GM18951 (cell line): ENCODE data around the gene KCNH3.

Experiments used
- POLR2A ChIP-seq: IDR thresholded peaks from 4 replicates; pipeline ENCODE4 v1.6.1; 2011; ENCODE audit warnings: mild to moderate bottlenecking; ENCODE audit not compliant: insufficient read length, insufficient read depth; ENCODE audit errors: extremely low read depth
- in situ Hi-C: fragments of 300-500 bp; cut with MboI; formaldehyde crosslinking; loops from one replicate; pipeline ENCODE4 v1.12.0; 2022; ENCODE audit warnings: low sequenced_read_pairs, mixed read lengths, inconsistent platforms; ENCODE audit not compliant: unreplicated experiment

The KCNH3 gene

DNA sequence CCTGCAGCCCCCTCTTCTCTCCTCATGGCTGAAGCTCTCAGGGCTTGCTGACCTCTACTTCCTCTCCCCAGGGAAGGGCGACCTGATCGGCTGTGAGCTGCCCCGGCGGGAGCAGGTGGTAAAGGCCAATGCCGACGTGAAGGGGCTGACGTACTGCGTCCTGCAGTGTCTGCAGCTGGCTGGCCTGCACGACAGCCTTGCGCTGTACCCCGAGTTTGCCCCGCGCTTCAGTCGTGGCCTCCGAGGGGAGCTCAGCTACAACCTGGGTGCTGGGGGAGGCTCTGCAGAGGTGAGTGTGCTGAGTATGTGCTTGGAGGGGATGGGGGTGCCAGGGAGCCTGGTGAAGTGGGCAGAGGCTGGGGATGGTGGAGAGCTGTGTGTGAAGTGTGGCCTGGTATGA lies 15.4 kb downstream of the KCNH3 start:
- TF ChIP-seq POLR2A, result no peak
- in situ Hi-C loops, result no loop called here

DNA sequence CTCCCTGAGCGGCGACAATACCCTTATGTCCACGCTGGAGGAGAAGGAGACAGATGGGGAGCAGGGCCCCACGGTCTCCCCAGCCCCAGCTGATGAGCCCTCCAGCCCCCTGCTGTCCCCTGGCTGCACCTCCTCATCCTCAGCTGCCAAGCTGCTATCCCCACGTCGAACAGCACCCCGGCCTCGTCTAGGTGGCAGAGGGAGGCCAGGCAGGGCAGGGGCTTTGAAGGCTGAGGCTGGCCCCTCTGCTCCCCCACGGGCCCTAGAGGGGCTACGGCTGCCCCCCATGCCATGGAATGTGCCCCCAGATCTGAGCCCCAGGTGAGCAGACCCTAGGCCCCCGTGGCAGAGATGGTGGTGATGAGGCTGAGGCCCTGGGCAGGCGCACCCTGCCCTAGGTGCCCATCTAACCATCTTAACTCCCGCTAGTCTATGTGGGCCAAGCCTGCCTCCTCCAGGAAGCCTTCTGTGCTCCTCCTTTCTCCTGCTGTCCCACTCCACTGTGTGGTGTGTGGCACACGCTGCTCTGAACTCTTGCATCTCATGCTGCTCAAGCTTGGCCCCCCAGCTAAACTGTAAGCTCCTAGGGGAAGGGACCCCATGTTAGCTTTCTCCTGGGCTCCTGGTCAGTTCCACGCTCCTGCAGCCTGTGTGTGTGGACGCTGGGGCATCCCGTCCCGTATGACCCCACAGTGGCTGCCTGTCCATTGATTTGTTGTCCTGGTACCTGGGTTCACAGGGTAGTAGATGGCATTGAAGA lies 17.0 kb downstream of the KCNH3 start:
- TF ChIP-seq POLR2A, result no peak
- in situ Hi-C loops, result no loop called here

DNA sequence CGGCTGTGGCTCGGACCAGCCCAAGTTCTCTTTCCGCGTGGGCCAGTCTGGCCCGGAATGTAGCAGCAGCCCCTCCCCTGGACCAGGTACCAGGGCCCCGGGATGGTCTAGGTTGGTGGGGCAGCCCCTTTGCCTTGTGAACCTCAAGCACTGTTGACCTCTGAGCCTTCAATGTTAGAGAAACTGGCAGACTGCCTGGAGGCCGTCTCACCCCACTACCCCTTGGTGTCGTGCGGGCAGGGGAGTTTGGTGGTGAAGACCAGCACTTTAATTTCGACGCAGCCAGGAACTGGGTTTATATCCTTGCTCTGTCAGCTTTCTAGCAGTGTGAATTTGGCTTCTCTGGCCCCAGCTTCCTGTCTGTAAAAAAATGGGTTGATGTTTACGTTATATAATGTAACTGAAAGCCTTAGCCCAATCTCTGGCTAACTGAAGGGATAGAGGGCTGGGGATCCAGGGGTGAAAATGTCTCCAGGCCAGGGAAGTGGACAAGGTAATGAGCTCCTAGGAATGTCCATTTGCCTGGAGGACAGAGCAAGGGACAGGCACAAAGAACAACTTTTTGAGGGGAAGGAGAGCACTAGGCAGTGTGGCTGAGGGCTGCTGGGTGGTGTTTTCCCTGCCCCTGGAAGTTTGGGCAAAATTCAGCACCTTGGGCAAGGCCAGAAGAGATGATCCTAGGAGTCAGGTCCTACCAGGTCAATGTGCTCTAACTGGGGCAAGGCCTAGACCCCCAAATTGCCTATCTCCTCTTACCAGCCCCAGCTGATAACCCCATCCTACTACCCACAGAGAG lies 17.8 kb downstream of the KCNH3 start:
- TF ChIP-seq POLR2A, result no peak
- in situ Hi-C loops, result no loop called here

DNA sequence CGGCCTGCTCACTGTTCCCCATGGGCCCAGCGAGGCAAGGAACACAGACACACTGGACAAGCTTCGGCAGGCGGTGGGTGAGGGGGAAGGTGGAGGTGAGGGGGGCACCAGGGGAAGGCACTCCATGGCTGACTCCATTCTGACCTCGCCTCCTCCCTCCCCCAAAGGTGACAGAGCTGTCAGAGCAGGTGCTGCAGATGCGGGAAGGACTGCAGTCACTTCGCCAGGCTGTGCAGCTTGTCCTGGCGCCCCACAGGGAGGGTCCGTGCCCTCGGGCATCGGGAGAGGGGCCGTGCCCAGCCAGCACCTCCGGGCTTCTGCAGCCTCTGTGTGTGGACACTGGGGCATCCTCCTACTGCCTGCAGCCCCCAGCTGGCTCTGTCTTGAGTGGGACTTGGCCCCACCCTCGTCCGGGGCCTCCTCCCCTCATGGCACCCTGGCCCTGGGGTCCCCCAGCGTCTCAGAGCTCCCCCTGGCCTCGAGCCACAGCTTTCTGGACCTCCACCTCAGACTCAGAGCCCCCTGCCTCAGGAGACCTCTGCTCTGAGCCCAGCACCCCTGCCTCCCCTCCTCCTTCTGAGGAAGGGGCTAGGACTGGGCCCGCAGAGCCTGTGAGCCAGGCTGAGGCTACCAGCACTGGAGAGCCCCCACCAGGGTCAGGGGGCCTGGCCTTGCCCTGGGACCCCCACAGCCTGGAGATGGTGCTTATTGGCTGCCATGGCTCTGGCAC lies 18.5 kb downstream of the KCNH3 start:
- no peak for TF ChIP-seq POLR2A

DNA sequence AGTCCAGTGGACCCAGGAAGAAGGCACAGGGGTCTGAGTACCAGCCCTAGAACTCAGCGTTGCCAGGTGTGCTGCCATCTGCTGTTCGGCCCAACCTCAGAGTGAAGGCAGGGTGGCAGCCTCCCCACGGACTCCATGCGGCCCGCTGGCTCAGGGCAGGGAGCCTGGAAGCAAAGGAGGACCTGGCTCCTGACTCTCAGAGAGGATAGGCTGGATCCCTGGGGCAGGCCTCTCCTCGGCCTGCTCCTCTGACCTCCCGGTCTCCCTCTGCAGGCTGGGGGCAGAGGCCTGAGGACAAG lies 19.0 kb downstream of the KCNH3 start:
- in situ Hi-C loops, result no loop called here
- no peak for TF ChIP-seq POLR2A

More for the DNA sequence above, 18.5 kb downstream of the KCNH3 start:
- in situ Hi-C loops, result no loop called here

DNA sequence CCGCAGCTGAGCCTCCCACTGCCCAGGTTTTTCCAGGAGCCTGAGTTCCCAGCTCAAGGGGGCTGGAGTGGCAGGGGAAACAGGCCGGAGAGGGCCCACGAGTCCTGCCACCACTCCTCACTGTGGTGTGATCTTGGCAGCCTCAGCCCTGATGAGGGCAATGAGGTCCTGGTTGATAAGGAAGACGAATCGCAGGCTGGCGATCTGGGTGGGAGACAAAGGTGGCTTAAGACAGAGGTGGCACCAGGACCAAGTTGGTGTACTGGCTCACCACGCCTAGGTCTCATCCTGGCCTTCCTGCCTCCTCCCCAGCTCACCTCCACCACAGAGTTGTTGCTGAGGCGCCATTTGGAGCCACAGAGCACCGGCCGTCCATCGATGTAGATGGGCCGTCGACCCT lies 19.7 kb downstream of the KCNH3 start:
- no peak for TF ChIP-seq POLR2A
- in situ Hi-C loops, result no loop called here

DNA sequence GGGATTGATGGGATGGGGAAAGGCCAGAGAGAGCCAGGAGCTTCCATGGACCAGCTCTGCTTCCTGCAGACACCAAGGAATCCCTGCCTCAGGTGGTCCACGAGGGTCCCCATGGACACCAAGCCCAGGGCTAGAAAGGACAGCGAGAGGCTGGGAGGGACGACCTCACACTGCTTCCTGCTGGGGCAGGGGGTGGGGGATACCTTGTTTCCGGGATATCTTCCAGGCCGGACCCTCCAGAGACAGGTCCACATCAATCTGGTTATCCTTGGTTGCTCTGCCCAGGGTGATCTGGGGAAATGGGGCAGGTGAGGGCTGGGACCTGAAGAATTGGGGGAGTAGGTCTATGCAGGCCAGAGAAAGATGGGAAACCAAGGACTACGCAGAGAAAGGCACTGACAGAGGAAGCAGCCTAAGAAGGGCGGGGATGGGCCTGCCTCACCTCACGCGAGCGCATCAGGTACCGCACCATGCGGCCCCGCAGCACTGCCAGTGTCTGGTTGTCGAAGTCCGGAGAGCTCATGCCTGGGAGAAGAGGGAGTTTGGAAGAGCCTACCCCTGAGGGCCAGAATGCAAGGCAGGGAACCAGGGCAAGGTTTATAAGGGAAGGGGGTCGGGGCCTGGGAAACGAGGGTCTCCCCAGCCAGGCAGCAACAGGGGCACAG lies 20.3 kb downstream of the KCNH3 start:
- in situ Hi-C loops, result no loop called here
- no peak for TF ChIP-seq POLR2A

DNA sequence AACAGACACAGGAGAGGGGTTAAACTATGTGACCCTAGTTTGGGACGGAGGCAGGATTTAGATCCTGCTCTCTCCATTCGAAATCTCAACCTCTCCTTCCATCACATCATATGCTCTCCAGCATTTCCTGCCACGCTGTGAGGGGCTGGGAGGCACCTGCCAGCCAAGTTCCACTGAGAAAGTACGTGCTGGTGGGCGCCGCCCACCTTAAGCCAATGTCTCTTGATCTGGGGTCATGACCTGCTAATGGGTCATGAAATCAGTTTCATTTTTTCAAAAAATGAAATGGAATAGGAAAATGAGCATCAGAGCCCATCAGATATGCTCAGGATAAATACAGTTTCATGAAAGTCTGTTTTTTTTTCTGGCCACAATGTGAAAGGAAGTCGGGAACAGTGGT lies 21.9 kb downstream of the KCNH3 start:
- no peak for TF ChIP-seq POLR2A
- in situ Hi-C loops, result no loop called here

DNA sequence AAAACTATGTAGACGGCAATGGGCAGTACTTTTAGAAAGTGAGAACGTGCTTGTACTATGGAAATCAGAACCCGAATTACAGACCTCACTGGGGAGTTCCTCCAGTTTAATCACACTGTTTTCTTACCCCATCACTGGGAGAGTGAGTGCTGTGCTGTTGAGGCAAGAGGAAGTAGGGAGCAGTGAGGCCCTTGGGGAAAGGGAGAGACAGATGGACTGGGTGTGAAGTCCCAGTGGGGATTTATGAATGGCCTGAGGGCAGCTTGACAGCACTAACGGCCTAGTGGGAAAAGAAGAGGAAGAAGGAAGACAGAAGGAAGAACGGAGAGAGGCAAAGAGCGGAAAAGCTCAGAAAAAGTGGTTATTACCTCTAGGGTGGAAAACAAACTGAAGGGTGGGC lies 23.4 kb downstream of the KCNH3 start:
- TF ChIP-seq POLR2A, result no peak
- in situ Hi-C loops, result no loop called here

DNA sequence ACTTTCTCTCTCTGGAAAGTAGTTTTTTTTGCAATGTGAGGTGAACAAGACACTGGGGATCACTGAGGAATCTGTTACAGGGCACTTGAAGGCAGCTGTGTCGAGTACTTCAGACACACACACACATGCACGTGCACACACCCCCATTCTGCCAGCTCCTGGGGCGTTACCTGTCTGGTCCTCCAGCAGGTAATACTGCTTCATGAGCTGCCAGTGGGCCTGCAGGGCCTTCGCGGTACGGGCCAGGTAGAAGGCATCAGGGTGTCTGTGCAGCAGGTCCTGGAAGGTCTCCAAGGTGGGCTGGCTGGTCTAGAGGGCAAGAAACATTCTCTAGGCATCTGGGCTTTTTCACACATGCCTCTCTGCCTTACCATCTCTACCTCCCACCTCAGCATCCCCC lies 24.0 kb downstream of the KCNH3 start:
- no peak for TF ChIP-seq POLR2A
- in situ Hi-C loops, result no loop called here

DNA sequence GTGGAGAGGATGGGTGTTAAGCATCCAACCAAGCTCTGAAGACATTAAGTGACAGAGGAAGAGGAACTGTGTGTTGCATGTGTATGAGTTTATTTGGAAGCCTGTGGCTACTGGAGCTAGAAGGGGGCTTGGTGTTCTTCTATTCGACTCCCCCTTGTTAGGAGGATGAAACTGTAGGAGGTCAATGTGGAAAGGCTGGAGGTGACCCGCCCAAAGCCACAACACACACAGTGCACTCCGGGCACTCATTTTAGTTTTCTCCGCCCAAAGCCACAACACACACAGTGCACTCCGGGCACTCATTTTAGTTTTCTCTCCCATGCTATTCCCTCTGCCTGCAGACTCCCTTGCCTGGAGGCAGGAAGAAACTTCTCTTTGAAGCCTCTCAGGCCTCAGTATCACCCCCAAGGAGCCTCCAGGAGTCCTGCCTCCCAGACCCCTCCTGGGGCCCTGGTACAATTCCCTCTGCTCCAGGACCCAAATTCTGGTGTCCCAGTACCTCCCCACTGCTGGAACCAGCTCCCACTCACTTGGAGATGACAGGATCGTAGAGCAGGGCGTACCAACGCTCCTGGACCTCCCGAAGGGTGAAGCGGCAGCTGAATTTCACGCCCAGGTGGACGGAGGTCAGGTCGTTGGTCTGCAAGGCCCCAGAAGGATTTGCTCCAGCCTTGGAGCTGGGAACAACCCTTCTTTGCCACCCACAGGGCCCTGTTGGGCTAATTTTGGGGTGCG lies 25.3 kb downstream of the KCNH3 start:
- in situ Hi-C loops, result no loop called here
- no peak for TF ChIP-seq POLR2A

DNA sequence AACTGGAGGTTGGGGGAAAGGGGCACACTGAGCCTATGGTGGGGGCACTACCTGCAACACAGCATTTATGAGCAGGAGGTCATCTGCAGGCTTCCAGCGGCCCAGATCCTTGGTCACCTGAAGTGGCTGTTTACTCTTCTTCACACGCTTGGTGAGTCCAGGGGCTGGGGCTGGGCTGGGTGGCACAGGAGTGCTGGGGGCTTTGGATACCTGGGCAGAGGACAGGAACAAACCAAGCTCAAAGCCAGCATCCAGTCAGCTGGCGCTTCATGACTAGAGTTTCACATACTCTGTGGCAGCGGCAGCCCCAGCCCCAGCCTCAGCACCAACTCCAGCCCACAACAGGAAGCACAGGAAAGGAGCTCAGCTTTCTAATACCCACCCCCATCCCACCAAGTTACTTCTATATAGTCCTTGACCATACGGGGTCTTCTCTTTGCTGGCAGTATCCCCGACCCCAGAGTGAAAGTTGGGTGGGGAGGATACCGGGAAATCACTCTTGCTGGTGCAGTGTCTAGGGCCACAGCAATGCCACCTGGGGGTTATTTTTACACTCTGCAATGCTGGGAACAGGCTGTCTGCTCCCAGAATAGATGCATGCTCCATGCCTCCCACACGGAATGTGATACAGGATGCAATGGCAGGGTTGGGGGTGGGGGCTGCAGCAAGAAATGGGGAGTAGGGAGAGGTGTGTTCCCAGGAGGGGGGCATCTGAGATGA lies 26.0 kb downstream of the KCNH3 start:
- no peak for TF ChIP-seq POLR2A
- in situ Hi-C loops, result no loop called here
